ENCODE measurements around the gene STAG1. TPM values are rescaled to one million over a fixed set of nuclear protein-coding genes. Genes with fewer than 3 reads are reported as not detected.
A peak's percentile ranks its signal among the peaks of the same experiment; 100 is the strongest.

Gene STAG1
- total and polyA plus RNA-seq, 9 of the 15 experiments (the other 6 are each of a cell fraction or from before 2014, with no cell fraction given), result 2.7 to 17.7 (median 8.8) TPM

GRCh38 chr3:136751316-136752171 lies 634 bp downstream of the STAG1 start (continued):
- peak; percentile 95 for TF ChIP-seq VEZF1 (CRISPR knock-in tag; IDR thresholded peaks at IDR 0.05)
- TF ChIP-seq ZHX1 (conservative IDR thresholded peaks at IDR 0.05; ENCODE audit: low read length), result no peak
- TF ChIP-seq TEAD4 (IDR thresholded peaks at IDR 0.05; ENCODE audit: low read length), result 0 out of 2 replicates have a peak, but pooled peaks have one; percentile 4
- no peak for TF ChIP-seq TEAD4 (CRISPR knock-in tag; IDR thresholded peaks at IDR 0.05; ENCODE audit: borderline replicate concordance)
- TF ChIP-seq ZFX (CRISPR knock-in tag; IDR thresholded peaks at IDR 0.05), result peak; percentile 75
- peak; percentile 63 for TF ChIP-seq L3MBTL2 (IDR thresholded peaks at IDR 0.05)
- TF ChIP-seq ZNF740 (CRISPR knock-in tag; IDR thresholded peaks at IDR 0.05), result no peak
- peak in 1 of 2 experiments; percentile 84; a peak in 2 of 4 replicates for TF ChIP-seq ZNF740 (tag; IDR thresholded peaks at IDR 0.05)
- peak; percentile 10; the same call in 1 of the 2 replicates for TF ChIP-seq ZNF175 (CRISPR knock-in tag; IDR thresholded peaks at IDR 0.05; ENCODE audit: low read depth)
- TF ChIP-seq PHF8 (IDR thresholded peaks at IDR 0.05; ENCODE audit: borderline replicate concordance, low read length), result peak; percentile 70
- TF ChIP-seq SIN3A (IDR thresholded peaks at IDR 0.05; ENCODE audit: borderline replicate concordance in 2 of 2, control insufficient read depth in 1 of 2, low read depth in 2 of 2, low read length in 2 of 2), result 0 out of 4 replicates have a peak, but pooled peaks of 1 of the 2 experiments have one; percentile 50
- TF ChIP-seq ZNF217 (CRISPR knock-in tag; IDR thresholded peaks at IDR 0.05), result no peak
- no peak for TF ChIP-seq THAP12 (CRISPR knock-in tag; IDR thresholded peaks at IDR 0.05)
- no peak for TF ChIP-seq EZH2 (IDR thresholded peaks at IDR 0.05; ENCODE audit: borderline replicate concordance, low read depth, low read length)
- TF ChIP-seq NCOA2 (IDR thresholded peaks at IDR 0.05; ENCODE audit: partially characterized antibody in 2 of 2), result no peak
- TF ChIP-seq CCNT2 (IDR thresholded peaks at IDR 0.05; ENCODE audit: borderline replicate concordance, extremely low read depth, insufficient read length, low read depth, low read length), result peak; percentile 13
- no peak for TF ChIP-seq ZBTB1 (CRISPR knock-in tag; IDR thresholded peaks at IDR 0.05; ENCODE audit: borderline replicate concordance, low read depth)
- no peak for TF ChIP-seq SOX6 (IDR thresholded peaks at IDR 0.05)

All from K562 (cell line).